B cell (primary cell): ENCODE results near the gene ASCL2. TPM values are rescaled to one million over a fixed set of nuclear protein-coding genes. Genes with fewer than 3 reads are reported as not detected.

Experiments used
- ATAC-seq: fragments of 200-7000 bp; cut with Tn5 transposase; one replicate; pipeline ENCODE4 v1.10.0; 2021; ENCODE audit warnings: low read depth, mild to moderate bottlenecking, moderate number of reproducible peaks, moderate library complexity
- CTCF ChIA-PET: fragments of 350-600 bp; sonication (Branson Sonifier 250); formaldehyde crosslinking; loops from one replicate; lab custom pipeline; 2021; ENCODE audit warnings: antibody characterized with exemption, inconsistent platforms; lab: Charles Lee
- POLR2A ChIA-PET: fragments of 350-600 bp; sonication (Branson Sonifier 250); formaldehyde crosslinking; loops from one replicate; lab custom pipeline; 2021; ENCODE audit warnings: antibody characterized with exemption; lab: Charles Lee
- DNase-seq: peaks from one replicate; pipeline ENCODE4 v3.0.0; 2013
- H2AFZ ChIP-seq: 2 replicates; pipeline ENCODE4 v1.6.1; 2012; ENCODE audit warnings: mild to moderate bottlenecking, low read depth, low read length; ENCODE audit not compliant: insufficient read depth, poor library complexity, severe bottlenecking
- H3K27ac ChIP-seq, 2 donors: 1 replicate in 1 of 2; 2 replicates in 1 of 2; pipeline ENCODE4 v1.5.1; 2012 to 2013; ENCODE audit warnings: low read length in 2 of 2, mild to moderate bottlenecking in 2 of 2, moderate library complexity in 1 of 2
- H3K27me3 ChIP-seq, 4 experiments: fragments of 200-600 bp in 1 of 4; sonication (generic) in 1 of 4; replicated peaks in 1 of 4; 1 replicate in 2 of 4; 2 replicates in 2 of 4; pipeline versions ENCODE4 v1.6.1 to v1.7.0; 2013 to 2016; ENCODE audit warnings: low read length in 3 of 4, mild to moderate bottlenecking in 2 of 4, mixed read lengths in 1 of 4, moderate library complexity in 1 of 4; ENCODE audit not compliant: insufficient read depth in 4 of 4, control insufficient read depth in 3 of 4; ENCODE audit errors: control extremely low read depth in 1 of 4
- H3K36me3 ChIP-seq, 2 experiments: replicated peaks in 1 of 2; 1 replicate in 1 of 2; 2 replicates in 1 of 2; pipeline versions ENCODE4 v1.6.1 to v1.7.1; 2013; ENCODE audit warnings: low read length in 1 of 2; ENCODE audit not compliant: insufficient read depth in 2 of 2, control insufficient read depth in 1 of 2; ENCODE audit errors: control extremely low read depth in 1 of 2, extremely low read depth in 1 of 2
- H3K4me1 ChIP-seq, 2 donors: fragments of 200-600 bp in 1 of 2; sonication (generic) in 1 of 2; 1 replicate in 1 of 2; 2 replicates in 1 of 2; pipeline versions ENCODE4 v1.5.1 to v1.6.1; 2013 to 2017; ENCODE audit warnings: low read length in 2 of 2; ENCODE audit not compliant: control insufficient read depth in 2 of 2, insufficient read depth in 2 of 2
- H3K4me2 ChIP-seq: replicated peaks from 2 replicates; pipeline ENCODE3; 2012; ENCODE audit warnings: mild to moderate bottlenecking, low read depth, low read length; ENCODE audit not compliant: poor library complexity, severe bottlenecking
- H3K4me3 ChIP-seq, 5 experiments: fragments of 200-600 bp in 1 of 5; sonication (generic) in 1 of 5; 1 replicate in 3 of 5; 2 replicates in 2 of 5; pipeline versions ENCODE4 v1.5.1 to v1.7.0; 2011 to 2016; ENCODE audit warnings: low read length in 4 of 5, mild to moderate bottlenecking in 4 of 5, low read depth in 2 of 5, control low read depth in 1 of 5, moderate library complexity in 1 of 5; ENCODE audit not compliant: insufficient read depth in 1 of 5; ENCODE audit errors: control extremely low read depth in 1 of 5, extremely low read depth in 1 of 5
- H3K79me2 ChIP-seq: fragments of 200-600 bp; sonication (generic); one replicate; pipeline ENCODE4 v1.6.0; 2016; ENCODE audit warnings: low read length; ENCODE audit not compliant: control insufficient read depth, insufficient read depth
- H3K9ac ChIP-seq: fragments of 200-600 bp; sonication (generic); 2 replicates; pipeline ENCODE4 v1.6.1; 2017; ENCODE audit warnings: mild to moderate bottlenecking, low read length, moderate library complexity
- H3K9me3 ChIP-seq, 3 donors: one replicate each; pipeline versions ENCODE4 v1.6.1 to v1.7.1; 2013; ENCODE audit warnings: low read length in 2 of 3; ENCODE audit not compliant: control insufficient read depth in 2 of 3, insufficient read depth in 1 of 3; ENCODE audit errors: control extremely low read depth in 1 of 3
- H4K20me1 ChIP-seq: 2 replicates; pipeline ENCODE4 v1.6.0; 2012; ENCODE audit warnings: mild to moderate bottlenecking, low read length; ENCODE audit not compliant: insufficient read depth, control insufficient read depth, poor library complexity, severe bottlenecking
- H3K27ac Mint-ChIP-seq: one replicate; pipeline ENCODE4 v1.8.0; 2021; ENCODE audit warnings: mixed read lengths
- H3K27me3 Mint-ChIP-seq: one replicate; pipeline ENCODE4 v1.8.0; 2021; ENCODE audit warnings: mixed read lengths
- H3K4me1 Mint-ChIP-seq: one replicate; pipeline ENCODE4 v1.8.0; 2021; ENCODE audit warnings: mixed read lengths
- H3K4me3 Mint-ChIP-seq: one replicate; pipeline ENCODE4 v1.8.0; 2021; ENCODE audit warnings: mixed read lengths
- H3K9me3 Mint-ChIP-seq: one replicate; pipeline ENCODE4 v1.8.0; 2022; ENCODE audit warnings: mixed read lengths; ENCODE audit not compliant: insufficient read depth
- EZH2 ChIP-seq: IDR thresholded peaks from 2 replicates; pipeline ENCODE4 v1.6.1; 2012; ENCODE audit warnings: borderline replicate concordance, low read depth, mild to moderate bottlenecking, moderate library complexity, low read length; ENCODE audit not compliant: insufficient read depth, poor library complexity, severe bottlenecking
- WGBS: methylation state at CpG from one replicate; pipeline ENCODE4 v1.1.5; 2013; ENCODE audit warnings: missing lambda C conversion rate; ENCODE audit not compliant: insufficient coverage; 5-methylcytosine and 5-hydroxymethylcytosine counted together
- intact Hi-C: fragments of 100-400 bp; cut with micrococcal nuclease; formaldehyde crosslinking; loops from one replicate; pipeline ENCODE4 v1.10.0; 2022
- polyA plus RNA-seq: library from polyadenylated mRNA; depleted of rRNA; stranded (reverse); fragments of >200 nt; gene quantifications from 2 replicates; pipeline ENCODE4 v1.2.3, GENCODE V29; 2012
- total RNA-seq, 2 donors: library from RNA; stranded (reverse); fragments of 120-200 nt in 1 of 2; gene quantifications; 1 replicate in 1 of 2; 2 replicates in 1 of 2; pipeline versions ENCODE4 v1.2.3 to v1.2.4, GENCODE V29; 2013 to 2022
- TF ChIP-seq, protein P1 (sequence below): fragments of 200-600 bp; IDR thresholded peaks from one replicate; pipeline ENCODE4 v1.8.0; 2022; ENCODE audit warnings: antibody characterized with exemption, mild to moderate bottlenecking

ASCL2 gene
- total and polyA plus RNA-seq, 2 donors (not counting 1 experiment from before 2014, with no cell fraction given): 2.1 to 2.2 TPM

DNA sequence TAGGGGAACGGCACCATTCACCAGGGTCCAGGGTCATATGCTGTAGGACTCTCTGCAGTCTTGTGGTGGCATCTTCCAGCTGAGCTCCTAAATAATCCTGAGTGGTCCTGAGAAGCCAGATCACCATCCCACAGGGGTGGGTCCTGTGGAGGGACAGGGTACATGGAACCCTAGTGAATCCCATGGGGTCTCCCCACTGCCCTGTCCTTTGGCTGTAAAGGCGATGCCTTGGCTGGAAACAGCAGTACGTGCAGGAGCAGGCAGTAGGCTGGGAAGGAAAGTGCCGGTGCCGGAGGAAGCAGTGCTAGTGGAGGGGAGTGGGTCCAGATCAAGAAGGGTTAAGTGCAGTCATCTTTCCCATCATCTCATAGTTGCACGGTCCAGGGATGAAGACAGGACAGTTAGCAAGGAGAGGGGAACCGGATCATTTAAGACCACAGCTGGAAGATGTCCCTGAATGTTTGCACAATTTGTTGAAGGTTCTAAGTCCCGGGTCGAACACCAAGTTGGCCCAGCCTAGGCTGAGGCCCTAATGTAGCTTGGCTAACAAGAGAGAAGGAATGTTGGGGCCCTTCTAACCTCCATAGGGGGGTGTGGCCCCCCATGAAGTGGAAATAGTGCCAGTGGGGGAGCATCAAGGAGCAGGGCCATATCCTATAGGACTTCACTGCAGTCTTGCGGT lies 49.5 kb upstream of the ASCL2 start:
- Histone ChIP-seq H3K4me1 (peaks cover 0 to 9% of the 10 kb centered on the region in 2 donors), H3K9ac (no peak overlapping the region), H3K9me3 (peaks cover 0 to 7% (median 0%) of the 10 kb centered on the region in 3 donors), H3K4me2 (no peak overlapping the region), H3K36me3 (no peaks in the 10 kb centered on the region), H3K79me2 (no peaks in the 10 kb centered on the region), H3K27ac (no peak overlapping the region), H2AFZ (no peak overlapping the region), H3K27me3 (peaks cover 0 to 2% (median 0%) of the 10 kb centered on the region in 4 experiments), H3K4me3 (no peak overlapping the region), H4K20me1 (no peaks in the 10 kb centered on the region)
- no peak overlapping the region for H3K4me3 Mint-ChIP-seq
- H3K27me3 Mint-ChIP-seq: peaks cover 8% of the 10 kb centered on the region
- ChIA-PET POLR2A (no interaction called here), CTCF (interaction anchor here (1.3 kb wide), 1 partner anchor 15 kb away, joined by 6 read pairs; no protein-coding TSS in a partner anchor)
- H3K27ac Mint-ChIP-seq: no peak overlapping the region
- intact Hi-C loops: no loop called here
- peaks cover 5% of the 10 kb centered on the region for H3K9me3 Mint-ChIP-seq
- WGBS: 86% methylated on average over 8 of the region's 10 CpGs
- DNase-seq (no peak), ATAC-seq (no peak)
- TF ChIP-seq, protein P1, sequence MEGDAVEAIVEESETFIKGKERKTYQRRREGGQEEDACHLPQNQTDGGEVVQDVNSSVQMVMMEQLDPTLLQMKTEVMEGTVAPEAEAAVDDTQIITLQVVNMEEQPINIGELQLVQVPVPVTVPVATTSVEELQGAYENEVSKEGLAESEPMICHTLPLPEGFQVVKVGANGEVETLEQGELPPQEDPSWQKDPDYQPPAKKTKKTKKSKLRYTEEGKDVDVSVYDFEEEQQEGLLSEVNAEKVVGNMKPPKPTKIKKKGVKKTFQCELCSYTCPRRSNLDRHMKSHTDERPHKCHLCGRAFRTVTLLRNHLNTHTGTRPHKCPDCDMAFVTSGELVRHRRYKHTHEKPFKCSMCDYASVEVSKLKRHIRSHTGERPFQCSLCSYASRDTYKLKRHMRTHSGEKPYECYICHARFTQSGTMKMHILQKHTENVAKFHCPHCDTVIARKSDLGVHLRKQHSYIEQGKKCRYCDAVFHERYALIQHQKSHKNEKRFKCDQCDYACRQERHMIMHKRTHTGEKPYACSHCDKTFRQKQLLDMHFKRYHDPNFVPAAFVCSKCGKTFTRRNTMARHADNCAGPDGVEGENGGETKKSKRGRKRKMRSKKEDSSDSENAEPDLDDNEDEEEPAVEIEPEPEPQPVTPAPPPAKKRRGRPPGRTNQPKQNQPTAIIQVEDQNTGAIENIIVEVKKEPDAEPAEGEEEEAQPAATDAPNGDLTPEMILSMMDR: no peak
- no peak for TF ChIP-seq EZH2
- no peaks in the 10 kb centered on the region for H3K4me1 Mint-ChIP-seq

DNA sequence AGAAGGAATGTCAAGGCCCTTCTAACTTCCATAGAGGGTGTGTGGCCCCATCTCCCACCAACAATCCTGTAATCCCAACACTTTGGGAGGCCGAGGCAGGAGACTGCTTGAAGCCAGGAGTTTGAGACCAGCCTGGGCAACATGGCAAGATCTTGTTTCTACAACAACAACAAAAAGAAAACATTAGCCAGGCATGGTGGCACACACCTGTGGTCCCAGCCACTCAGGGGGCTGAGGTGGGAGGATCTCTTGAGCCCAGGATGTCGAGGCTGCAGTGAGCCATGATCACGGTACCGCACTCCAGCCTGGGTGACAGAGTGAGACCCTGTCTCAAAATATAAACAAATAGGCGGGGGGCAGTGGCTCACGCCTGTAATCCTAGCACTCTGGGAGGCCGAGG lies 48.3 kb upstream of the ASCL2 start:
- no peaks in the 10 kb centered on the region for H3K4me1 Mint-ChIP-seq
- H4K20me1 ChIP-seq: no peaks in the 10 kb centered on the region
- H3K36me3 ChIP-seq: no peaks in the 10 kb centered on the region
- H3K27me3 ChIP-seq: peaks cover 0 to 2% (median 0%) of the 10 kb centered on the region in 4 experiments
- ChIA-PET CTCF (interaction anchor here (3.0 kb wide), 1 partner anchor 101 kb away, joined by 11 read pairs; no protein-coding TSS in a partner anchor), POLR2A (no interaction called here)
- H3K4me3 ChIP-seq: no peak overlapping the region
- no peaks in the 10 kb centered on the region for H3K79me2 ChIP-seq
- H3K27ac ChIP-seq: no peak overlapping the region
- H3K9me3 Mint-ChIP-seq: peaks cover 5% of the 10 kb centered on the region
- no peak for TF ChIP-seq EZH2
- TF ChIP-seq, protein P1: no peak
- intact Hi-C loops: no loop called here
- H3K4me1 ChIP-seq: peaks cover 0 to 13% of the 10 kb centered on the region in 2 donors
- no peak overlapping the region for H3K27ac Mint-ChIP-seq
- WGBS: 89% methylated on average over 5 of the region's 7 CpGs
- H3K4me2 ChIP-seq: no peak overlapping the region
- ATAC-seq (no peak), DNase-seq (no peak)
- peaks cover 0 to 7% (median 0%) of the 10 kb centered on the region in 3 donors for H3K9me3 ChIP-seq
- no peak overlapping the region for H3K9ac ChIP-seq
- peaks cover 8% of the 10 kb centered on the region for H3K27me3 Mint-ChIP-seq
- no peak overlapping the region for H2AFZ ChIP-seq
- H3K4me3 Mint-ChIP-seq: no peak overlapping the region
